Placental epithelial cell (primary cell): ENCODE data around the gene DIAPH2. TPM values are rescaled to one million over a fixed set of nuclear protein-coding genes. Genes with fewer than 3 reads are reported as not detected.

Experiments
- small RNA-seq: library from RNA; depleted of rRNA; stranded (forward); fragments of <200 nt; gene quantifications from one replicate; pipeline ENCODE3, GENCODE V24; 2012
- total RNA-seq: library from RNA; depleted of rRNA; stranded (reverse); fragments of >200 nt; gene quantifications from 2 replicates; pipeline ENCODE4 v1.2.3, GENCODE V29; 2012

The DIAPH2 gene
- 15.2 and 34.2 TPM in 2 replicates for total RNA-seq

DNA sequence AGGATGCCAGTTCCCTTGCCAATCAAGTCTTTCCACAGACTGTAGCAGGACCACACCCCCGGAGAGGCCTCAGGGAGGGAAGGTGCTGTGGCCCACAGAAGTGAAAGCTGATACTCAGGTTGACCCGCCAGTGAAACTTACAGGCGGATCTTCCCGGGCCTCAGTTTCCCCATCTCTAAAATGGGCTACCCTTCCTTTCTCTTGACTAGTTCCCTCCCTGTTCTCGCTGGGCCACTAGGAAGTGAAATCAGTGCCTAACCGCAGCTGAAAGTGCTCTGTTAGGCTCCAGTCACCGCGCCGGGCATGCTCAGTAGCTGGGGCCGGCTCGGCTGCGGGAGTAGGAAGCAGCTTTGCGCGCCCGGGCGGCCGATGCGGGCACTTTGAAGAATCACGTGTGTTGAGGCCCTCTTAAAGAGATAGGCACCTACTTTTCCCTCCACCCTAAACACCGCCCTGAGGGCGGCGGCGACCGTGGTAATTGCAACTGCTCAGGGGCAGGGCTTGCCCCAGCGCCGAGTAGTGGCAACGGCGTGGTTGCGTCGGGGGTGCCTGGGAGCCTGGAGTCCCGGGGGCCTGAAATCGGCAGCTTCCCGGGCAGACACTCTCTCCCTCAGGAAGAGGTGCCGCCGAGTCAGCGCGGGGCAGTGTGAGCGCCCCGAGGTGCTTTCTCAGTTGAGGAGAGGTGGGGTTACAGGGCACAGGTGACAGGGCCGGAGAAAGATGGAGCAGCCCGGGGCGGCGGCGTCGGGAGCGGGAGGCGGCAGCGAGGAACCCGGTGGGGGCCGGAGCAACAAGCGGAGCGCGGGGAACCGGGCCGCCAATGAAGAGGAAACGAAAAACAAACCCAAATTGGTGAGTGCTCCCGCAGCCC is at the start of gene DIAPH2:
DIAPH2 (plus strand) TSS at position 504 of the 871 bp plus-strand sequence.

DNA sequence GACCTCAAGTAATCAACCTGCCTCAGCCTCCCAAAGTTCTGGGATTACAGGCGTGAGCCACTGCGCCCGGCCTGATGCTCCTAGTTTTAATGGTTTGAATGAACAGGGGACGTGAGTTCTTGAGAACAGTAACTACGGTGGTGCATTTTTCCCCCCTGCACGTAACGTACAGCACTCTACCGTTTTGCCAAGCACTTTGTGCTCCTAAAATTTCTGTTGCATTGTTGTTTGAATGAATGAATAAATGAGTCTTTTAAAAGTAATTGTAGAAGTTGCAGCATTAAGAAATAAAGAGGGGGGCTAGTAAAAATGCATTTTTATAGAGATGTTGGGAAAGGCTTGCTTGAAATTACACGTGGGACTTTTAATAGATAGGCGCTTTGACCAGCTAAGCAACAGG is 199.0 kb downstream of the DIAPH2 start, which contains the start of gene RPA4:
RPA4 (plus strand) TSS at position 301 of the 400 bp plus-strand sequence. CDS start 403 bp downstream, outside the sequence.

Small RNA genes within 50 kb of the gene (small RNA-seq; reads per million reads assigned to genes)
- gene RF00017 (not detected), gene RF00019 (not detected), gene RN7SL74P (not detected)

Other genes with a start within 250 kb of the DIAPH2 start
- 0.65 and 2.0 TPM in 2 replicates for gene RPA4, start 199.1 kb downstream of the DIAPH2 start, total RNA-seq